HG03095 (cell line): ENCODE measurements around the gene MAD1L1.
"Not testable (repeated sequence)": the region's sequence is repeated elsewhere in the genome, so short reads cannot be mapped to it uniquely, and the experiment has no call there.

Source experiments
- ATAC-seq: cut with Tn5 transposase; IDR thresholded peaks from one replicate; pipeline ENCODE4 v1.9.1; 2021; ENCODE audit warnings: moderate library complexity; ENCODE audit not compliant: unreplicated experiment

Gene MAD1L1

DNA sequence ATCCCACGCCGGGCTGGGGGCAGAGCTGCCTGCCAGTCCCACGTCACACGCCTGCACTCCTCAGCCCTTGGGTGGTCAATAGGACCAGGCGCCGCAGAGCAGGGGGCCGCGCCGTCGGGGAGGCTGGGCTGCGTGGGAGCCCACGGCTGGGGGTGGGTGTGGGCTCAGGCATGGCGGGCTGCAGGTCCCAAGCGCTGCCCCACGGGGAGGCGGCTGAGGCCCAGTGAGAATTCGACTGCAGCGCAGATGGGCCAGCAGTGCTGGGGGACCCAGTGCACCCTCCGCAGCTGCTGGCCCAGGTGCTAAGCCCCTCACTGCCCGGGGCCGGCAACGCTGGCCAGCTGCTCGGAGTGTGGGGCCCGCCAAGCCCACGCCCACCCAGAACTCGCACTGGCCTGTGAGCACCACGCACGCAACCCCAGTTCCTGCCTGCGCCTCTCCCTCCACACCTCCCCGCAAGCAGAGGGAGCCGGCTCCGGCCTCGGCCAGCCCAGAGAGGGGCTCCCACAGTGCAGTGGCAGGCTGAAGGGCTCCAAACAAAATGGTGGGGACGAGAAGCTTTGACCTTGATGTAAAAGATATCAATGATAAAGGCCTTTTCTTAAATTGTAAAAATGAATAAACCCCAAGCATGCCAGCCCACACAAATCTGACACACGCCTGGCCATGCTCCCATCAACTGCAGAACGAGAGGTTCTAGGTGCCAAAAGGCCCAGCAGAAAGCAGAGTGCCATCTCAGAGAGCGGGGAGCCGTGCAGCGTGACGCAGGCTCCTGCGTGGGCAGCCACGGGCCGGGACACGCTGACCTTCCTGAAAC is 255.5 kb downstream of the MAD1L1 start:
- ATAC-seq, result no peak

- not testable (repeated sequence) for ATAC-seq
These were observed 256.2 kb downstream of the MAD1L1 start for GRCh38 chr7:1976521-1976920.

DNA sequence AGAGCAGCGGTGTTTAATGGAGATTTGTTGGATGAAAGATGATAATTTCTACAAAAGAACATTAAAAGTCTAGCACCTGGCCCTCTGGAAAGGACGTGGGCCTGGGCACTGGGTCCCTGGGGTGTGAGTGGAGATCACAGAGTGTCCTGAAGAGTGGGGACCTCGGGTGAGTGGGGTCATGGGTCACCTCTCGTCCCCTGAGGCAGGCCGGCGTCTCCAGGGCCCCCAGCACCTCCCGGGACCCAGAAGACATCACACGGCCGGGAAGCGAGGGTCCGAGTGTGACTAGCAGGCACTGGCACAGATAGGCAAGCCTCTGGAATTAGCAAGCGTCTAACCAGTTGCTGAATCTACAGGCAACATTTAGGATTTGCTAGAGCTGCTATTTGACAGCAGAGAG is 257.2 kb downstream of the MAD1L1 start:
- no peak for ATAC-seq

DNA sequence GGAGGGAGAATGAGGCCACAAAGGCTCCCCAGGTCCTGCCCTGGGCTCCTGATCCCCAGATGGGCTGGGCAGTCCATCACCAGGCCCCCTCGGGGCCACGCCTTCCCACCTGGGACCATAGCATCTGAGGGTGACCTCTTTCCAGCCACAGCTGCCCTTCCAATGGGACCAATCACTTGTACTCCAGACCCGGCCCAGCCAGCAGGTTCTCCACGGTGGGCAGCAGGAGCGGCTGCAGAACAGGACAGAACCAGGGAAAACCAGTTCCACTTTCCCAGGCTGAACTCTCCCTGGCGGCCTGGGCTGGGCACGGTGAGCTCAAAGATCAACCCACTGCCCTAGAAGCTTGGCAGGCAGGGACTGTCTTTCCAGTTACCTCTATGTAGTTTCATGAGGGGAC is 257.6 kb downstream of the MAD1L1 start:
- no peak for ATAC-seq

DNA sequence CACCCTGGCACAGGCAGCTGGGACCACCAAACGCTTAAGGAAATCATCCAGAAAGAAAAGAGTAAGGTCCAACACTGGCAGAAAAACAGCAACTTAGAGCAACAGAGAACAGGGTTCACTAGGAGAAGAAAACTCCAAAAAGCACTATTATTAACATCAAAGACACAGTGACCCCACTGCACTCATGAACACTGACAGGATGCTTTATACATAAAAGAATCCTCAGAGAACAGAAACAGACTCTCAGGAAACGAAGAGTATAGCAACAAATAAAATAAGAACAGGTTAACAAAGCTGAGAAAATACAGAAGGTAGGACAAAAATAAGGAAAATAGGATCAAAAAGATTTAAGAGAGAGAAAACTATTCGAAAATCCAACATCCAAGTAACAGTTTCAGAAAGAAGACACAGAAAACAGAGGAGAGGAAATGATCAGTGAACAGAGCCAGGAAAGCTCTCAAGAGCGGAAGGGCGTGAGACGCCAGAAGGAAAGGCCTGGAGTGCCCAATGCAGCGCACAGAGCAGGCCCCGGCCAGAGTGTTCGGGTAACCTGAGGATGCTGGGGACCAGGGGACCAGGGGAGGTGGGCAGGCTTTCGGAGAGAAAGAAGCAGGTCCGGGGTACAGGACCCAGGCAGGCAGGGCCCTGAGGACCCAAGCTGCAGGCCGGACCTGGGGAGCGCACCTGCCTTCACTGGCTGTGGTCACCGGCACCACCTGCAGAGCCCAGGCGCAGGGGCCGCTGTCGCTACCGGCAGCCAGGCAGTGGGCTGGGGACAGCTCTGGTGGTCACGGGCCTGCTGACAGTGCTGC is 258.2 kb downstream of the MAD1L1 start:
- ATAC-seq, result no peak

GRCh38 chr7:1973321-1974251 is 259.2 kb downstream of the MAD1L1 start:
- ATAC-seq, result no peak

- ATAC-seq, result no peak
These were observed 260.0 kb downstream of the MAD1L1 start for GRCh38 chr7:1972744-1973143.

DNA sequence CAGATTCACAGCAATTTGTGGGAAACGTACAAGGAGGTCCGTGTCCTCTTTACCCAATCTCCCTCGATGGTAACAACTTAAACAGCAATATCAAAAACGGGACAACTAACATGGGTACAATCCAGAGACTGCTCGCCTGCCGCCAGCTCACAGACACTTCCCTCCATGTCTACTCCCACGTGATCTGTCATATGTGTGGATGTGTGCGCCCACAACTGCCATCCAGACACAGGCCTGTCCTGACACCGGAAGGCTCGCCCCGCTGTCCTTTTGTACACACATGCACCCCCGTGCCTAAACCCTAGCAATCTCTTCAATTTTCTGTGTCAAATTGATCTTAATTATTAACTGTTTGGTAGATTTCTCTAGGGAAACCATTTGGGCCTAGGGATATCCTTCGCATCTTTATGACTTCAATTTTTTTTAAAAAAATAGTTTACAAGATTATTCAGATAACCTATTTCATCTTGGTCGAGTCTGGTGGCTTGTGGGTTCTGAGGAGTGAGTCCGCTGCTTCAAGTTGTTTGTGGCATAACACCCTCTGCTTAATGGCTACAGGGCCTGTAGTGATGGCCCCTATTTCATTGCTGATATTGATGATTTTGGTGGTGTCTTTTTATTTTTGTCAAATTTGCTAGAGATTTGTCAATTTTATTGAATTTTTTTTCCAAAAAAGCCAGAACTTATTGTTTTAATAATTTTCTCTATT is 260.6 kb downstream of the MAD1L1 start:
- ATAC-seq, result no peak

GRCh38 chr7:1970895-1971294 is 261.9 kb downstream of the MAD1L1 start:
- no peak for ATAC-seq

DNA sequence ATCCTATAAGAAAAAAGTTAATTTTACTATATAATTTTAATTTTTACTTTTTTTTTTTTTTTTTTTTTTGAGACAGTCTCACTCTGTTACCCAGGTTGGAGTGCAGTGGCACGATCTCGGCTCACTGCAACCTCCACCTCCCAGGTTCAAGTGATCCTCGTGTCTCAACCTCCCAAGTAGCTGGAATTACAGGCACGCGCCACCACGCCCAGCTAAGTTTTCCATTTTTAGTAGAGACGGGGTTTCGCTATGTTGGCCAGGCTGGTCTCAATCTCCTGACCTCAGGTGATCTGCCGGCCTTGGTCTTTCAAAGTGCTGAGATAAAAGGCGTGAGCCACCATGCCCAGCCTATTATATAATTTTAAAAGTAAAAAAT is 262.5 kb downstream of the MAD1L1 start:
- ATAC-seq, result not testable (repeated sequence)

- no peak for ATAC-seq
These were observed 263.1 kb downstream of the MAD1L1 start for GRCh38 chr7:1969459-1970284.

DNA sequence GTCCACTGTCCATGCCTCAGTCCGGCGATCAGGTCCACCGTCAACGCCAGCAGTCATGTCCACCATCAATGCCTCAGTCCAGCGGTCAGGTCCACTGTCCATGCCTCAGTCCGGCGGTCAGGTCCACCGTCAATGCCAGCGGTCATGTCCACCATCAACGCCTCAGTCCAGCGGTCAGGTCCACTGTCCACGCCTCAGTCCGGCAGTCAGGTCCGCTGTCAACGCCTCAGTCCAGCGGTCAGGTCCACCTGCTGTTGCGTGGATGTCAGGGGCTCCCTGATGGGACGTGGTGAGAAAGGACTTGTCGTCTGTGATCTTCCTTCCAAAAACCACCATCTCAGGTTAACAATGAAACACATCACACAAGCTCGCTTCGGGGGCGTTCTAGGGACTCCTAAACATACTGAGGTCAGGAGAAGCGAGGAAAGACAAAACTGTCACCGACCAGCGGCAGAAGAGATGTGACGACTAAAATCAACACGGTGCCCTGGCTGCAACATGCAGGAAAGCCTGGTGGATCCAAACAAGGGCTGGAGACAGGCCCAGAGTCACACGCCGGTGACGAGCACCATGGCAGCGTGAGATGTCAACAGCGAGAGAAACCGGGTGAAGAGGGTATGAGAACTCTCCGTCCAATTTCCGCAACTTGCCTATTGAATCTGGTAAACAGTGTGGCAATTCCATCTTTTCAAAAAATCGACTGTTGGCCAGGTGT is 264.2 kb downstream of the MAD1L1 start:
- no peak for ATAC-seq

DNA sequence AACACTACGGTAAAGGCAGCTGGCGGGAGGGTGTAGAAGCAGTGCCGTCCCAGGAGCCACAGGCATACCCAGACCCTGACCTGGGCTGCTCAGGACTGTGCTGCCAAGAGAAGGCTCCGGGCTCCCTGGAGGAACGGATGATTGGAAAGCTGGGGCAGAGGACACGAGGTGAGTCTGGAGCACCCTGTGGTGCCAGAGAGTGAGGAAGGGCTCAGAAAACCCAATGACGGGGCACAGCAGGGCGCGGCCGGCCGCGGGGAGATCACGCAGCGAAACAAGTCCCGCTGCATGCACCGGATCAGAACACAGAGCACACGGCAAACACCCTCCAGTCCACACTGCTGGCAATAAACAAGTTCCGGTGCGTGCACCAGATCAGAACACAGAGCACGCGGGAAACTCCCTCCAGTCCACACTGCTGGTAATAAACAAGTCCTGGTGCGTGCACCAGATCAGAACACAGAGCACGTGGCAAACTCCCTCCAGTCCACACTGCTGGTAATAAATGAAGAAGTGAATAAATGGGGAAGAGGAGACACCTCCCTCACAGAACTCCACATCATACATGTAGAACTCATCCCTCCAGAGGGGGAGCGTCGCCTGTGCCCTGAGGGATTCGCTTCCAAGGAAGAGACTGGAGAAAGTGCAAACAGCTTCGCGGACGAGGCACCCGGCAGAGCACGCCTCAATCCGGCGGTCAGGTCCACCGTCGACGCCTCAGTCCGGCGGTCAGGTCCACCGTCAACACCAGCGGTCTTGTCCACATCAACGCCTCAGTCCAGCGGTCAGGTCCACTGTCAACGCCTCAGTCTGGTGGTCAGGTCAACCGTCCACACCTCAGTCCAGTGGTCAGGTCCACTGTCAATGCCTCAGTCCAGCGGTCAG is 265.0 kb downstream of the MAD1L1 start:
- no peak for ATAC-seq

DNA sequence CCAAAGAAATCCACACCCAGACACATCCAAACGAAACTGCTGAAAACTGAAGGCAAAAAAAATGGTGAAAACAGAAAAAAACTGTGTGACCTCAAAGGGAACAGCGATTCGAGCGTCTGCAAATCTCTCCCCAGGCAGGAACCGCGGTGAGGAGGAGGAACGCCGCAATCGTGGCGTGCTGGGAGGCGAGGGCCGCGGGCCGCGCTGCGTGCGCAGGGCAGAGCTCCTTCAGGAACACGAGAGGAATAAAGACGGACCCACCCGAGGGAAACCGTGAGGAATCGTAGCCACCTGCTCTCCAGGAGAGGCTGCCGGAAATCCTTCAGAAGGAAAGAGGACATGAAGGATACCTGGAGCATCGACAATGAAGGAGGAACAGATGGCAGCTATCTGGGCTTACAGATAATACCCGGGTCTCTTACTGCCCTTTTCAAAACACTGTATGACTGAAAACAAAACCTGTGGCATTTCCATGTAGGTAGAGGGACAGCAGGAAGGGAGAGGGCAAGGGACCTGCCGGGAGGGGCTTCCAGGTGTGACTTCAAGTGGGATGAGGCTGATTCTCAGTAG is 266.0 kb downstream of the MAD1L1 start:
- no peak for ATAC-seq

GRCh38 chr7:1965579-1966294 is 267.0 kb downstream of the MAD1L1 start:
- ATAC-seq, result no peak

DNA sequence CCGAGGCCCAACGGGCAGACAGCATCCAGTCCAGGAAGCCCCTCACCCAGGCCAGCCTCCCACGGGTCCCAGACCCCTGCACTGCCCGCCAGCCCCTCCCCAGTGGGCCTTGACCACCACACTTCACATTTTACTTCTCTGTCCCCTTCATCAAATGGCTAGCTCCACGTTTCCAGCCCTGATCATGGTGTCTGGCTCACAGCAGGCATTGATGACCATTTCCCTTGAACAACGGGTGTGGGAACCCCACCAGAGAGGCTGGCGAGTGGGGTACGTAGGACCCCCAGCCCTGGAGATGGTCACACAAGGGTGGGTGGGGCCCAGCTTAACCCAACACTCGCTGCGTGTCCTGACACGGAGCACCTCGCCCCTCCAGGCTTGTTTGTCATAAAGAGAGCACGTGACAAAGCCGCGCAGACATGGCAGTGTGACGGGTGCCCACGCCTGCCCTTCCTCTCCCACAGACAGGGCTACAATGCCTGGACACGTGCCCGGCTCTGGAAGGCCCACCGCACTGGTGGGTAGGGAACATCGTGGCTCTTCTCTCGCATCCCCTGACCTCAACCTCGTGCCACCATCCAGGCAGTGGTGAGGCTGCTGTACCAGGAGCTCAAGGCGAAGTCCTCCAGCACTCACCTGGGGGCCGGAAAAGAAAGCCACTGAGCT is 267.7 kb downstream of the MAD1L1 start:
- no peak for ATAC-seq
